ENCODE measurements around the gene SLC41A2.
"Not testable (repeated sequence)": the region's sequence is repeated elsewhere in the genome, so short reads cannot be mapped to it uniquely, and the experiment has no call there.

SLC41A2 gene, protein sequence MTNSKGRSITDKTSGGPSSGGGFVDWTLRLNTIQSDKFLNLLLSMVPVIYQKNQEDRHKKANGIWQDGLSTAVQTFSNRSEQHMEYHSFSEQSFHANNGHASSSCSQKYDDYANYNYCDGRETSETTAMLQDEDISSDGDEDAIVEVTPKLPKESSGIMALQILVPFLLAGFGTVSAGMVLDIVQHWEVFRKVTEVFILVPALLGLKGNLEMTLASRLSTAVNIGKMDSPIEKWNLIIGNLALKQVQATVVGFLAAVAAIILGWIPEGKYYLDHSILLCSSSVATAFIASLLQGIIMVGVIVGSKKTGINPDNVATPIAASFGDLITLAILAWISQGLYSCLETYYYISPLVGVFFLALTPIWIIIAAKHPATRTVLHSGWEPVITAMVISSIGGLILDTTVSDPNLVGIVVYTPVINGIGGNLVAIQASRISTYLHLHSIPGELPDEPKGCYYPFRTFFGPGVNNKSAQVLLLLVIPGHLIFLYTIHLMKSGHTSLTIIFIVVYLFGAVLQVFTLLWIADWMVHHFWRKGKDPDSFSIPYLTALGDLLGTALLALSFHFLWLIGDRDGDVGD

GRCh38 chr12:104958001-104958804, at the start of gene SLC41A2:
TSS of gene SLC41A2 (minus strand) at chr12:104958290. CDS start at chr12:104928527, 29,763 bp downstream.
- peak; percentile 88 for DNase-seq

DNA sequence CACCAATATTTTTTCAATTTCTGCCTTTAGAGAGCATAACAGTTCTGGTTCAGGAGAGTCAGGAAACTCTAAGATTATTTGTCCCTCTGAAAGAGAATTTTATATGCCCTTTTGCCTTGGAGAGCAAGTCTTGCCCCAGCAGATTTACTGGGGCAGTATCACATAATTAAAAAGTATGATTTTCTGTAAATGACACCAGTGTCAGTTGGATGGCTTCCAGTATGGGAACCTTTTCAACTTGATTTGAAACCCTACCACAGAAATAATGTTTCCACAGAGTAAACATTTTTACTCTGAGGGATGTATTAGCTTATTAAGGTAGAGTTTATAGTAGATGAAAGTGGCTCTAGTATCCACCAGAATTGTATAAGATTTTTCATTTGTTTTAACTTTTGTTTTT, 43.4 kb upstream of the SLC41A2 start:
- no peak for DNase-seq

DNA sequence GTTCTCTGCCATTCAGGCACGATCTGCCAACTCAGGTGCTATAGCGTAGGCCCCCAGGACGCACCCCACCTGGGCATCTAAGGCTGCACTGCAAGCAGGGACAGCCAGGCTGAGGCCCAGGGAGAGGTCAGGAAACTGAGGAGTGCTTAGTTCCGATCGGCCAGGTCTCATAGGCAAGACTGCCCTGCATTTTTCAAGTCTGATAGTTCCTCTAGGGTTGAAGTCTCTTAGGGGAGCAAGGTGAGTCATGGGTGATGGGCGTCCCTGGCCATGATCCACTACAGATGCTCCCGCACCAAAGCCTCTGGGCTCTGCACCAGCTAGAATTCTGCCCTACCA, 41.2 kb upstream of the SLC41A2 start:
- DNase-seq: no peak

GRCh38 chr12:104998423-104999346, 40.6 kb upstream of the SLC41A2 start:
- DNase-seq: no peak

DNA sequence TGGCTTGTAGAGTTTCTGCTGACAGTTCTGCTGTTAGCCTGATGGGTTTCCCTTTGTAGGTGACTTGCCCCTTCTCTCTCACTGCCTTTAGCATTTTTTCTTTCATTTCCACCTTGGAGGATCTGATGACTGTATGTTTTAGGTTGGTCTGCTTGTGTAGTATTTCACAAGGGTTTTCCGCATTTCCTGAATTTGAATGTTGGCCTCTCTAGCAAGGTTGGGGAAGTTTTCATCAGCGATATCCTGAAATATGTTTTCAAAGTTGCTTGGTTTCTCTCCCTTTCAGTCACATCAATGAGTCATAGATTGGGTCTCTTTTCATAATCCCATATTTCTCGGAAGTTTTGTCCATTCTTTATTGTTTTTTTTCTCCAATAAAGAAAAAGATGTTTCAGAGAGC, 39.5 kb upstream of the SLC41A2 start:
- DNase-seq: no peak

GRCh38 chr12:104994336-104994735, 36.2 kb upstream of the SLC41A2 start:
- DNase-seq: no peak

DNA sequence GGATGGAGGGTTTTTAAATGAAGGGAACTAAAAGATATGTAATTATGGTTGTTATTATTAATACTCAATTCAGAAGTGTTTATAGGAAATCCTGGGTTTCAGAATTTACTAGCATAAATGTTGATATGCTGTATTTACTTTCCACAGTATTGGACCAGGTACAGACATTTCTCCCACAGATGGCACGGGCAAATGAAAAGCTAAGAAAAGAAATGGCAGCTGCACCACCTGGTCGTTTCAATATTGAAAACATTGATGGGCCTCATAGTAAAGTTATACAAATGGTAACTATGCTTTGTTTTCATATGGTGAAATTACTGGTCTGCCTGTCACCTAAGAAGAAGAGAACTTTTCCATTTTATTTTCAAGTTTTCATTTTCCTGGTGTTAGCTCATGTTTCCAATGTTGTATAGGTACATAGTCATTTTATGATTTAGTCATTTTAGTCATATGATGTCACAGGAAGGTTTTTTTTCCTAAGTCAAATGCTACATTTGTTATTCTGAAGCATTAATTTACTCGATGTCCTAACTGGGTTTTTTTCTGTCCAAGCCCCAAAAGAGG, 33.6 kb upstream of the SLC41A2 start:
- DNase-seq: no peak

GRCh38 chr12:104990950-104991349, 32.9 kb upstream of the SLC41A2 start:
- DNase-seq: no peak

GRCh38 chr12:104986022-104986941, 28.2 kb upstream of the SLC41A2 start, which contains the start of gene NOPCHAP1:
TSS of gene NOPCHAP1 (plus strand) at chr12:104986316. CDS start at chr12:104986353, 37 bp downstream.
- DNase-seq: peak; percentile 86

DNA sequence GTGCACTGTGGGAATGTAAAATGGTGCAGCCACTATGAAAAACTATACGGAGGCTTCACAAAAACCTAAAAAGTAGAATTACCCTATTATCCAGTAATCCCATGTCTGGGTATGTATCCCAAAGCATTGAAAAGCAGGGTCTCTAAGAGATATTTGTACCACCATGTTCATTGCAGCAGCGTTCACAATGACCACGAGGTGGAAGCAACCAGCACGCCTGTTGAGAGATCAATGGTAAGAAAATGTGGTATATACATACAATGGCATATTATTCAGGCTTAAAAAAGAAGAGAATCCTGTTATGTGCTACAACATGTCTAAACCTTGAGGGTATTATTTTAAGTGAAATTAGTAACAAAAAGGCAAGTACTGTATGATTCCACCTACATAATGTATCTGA, 27.1 kb upstream of the SLC41A2 start:
- DNase-seq: no peak

DNA sequence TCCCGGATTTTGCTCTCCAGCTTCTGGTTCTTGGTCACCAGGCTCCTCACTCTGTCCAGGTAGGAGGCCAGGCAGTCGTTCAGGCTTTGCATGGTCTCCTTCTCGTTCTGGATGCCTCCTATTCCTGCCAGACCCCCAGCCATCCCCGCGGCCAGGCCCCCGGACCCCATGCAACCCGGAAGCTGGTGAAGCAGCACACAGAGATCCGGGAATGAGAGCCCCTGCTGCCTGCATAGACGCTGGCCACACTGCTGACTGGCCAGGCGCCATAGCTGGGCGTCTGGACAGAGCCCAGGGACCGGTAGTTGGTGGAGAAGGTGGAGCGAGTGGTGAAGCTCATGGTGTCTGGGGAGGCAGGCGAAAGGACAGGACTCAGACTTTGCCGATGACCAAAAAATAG, 19.6 kb upstream of the SLC41A2 start:
- not testable (repeated sequence) for DNase-seq

- DNase-seq: no peak
These were observed 18.6 kb upstream of the SLC41A2 start for GRCh38 chr12:104976703-104977102.

DNA sequence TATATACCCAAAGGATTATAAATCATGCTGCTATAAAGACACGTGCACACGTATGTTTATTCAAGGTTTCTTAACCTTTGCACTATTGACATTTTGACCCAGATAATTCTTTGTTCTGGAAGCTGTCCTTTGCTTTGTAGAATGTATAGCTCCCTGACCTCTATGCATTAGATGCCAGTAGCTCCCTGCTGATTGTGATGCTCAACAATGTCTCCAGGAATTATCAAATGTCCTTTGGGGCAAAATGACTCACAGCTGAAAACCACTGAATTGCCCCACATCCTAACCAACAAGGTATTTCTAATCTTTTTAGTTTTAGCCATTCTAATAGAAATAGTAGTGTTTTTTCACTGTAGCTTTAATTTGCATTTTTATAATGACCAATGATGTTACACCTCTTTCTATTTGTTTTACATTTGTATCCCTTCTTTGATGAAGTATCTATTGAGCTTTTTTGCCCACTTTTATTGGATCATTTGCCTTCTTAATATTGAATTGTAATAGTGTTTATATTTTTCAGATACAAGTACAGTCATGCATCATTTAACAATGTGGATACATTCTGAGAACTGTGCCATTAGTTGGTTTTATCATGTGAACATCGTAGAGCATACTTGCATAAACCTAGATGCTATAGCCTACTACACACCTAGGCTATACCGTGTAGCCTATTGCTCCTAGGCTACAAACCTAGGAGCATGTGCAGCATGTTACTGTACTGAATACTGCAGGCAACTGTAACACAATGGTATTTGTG, 17.7 kb upstream of the SLC41A2 start:
- DNase-seq: peak; percentile 80

DNA sequence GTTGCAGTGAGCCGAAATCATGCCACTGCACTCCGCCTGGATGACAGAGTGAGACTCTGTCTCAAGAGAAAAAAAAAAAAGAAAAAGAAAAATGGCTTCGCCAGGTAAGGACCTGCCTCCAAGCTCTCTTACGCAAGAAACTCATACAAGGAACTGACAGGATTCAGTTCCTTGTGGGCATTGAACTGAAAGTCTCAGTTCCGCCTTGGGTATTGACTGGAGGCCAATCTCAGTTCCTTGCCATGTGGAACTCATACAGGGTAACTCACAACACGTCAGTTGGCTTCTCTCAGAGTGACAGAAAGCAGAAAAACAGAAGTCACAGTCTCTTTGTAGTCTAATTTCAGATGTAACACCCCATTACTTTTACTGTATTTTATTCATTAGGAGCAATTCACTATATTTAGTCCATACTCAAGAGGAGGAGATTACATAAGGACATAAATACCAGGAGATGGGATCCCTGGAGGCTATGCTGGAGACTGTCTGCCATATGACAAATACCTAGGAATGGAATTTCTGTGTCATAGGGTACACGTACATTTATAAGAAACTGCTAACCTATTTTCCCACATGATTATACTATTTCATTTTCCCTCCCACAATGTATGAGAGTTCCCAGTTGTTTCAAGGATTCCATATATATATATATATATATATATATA, 16.7 kb upstream of the SLC41A2 start:
- DNase-seq: peak; percentile 66

GRCh38 chr12:104973250-104973649, 15.2 kb upstream of the SLC41A2 start:
- no peak for DNase-seq

- peak; percentile 38 for DNase-seq
These were observed 13.2 kb upstream of the SLC41A2 start for GRCh38 chr12:104971306-104971705.

- DNase-seq: no peak
These were observed 11.3 kb upstream of the SLC41A2 start for GRCh38 chr12:104969343-104969742.

DNA sequence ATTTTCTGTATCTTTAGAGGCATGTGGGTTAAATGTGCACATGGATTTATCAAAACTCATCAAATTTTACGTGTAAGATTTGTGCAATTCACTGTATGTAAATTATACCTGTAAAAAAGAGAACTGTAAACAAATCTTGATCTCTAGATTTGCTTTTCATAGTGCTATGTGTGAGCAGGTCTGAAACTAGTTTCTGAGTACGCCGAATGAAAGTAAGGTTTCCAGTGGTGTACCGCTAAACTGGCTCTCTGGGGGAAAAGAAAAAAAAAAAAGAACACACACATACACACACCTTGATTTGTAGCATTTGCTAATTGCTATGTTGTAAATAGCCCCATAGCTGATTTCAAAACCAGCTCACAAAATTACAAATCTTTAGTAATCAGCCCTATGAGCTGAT, 8.6 kb upstream of the SLC41A2 start:
- no peak for DNase-seq

- no peak for DNase-seq
These were observed 6.7 kb upstream of the SLC41A2 start for GRCh38 chr12:104964856-104965205.
